HEK293 (cell line): ENCODE results near the gene VAPA.
"Not testable (repeated sequence)": the region's sequence is repeated elsewhere in the genome, so short reads cannot be mapped to it uniquely, and the experiment has no call there.

Experiments used
- TRIM28 ChIP-seq: IDR thresholded peaks from 2 replicates; pipeline ENCODE4 v1.6.1; 2011; ENCODE audit warnings: low read length, control low read depth, borderline replicate concordance
- YY1 ChIP-seq: fragments of 450-650 bp; formaldehyde crosslinking; IDR thresholded peaks from 2 replicates; pipeline ENCODE4 v1.5.1; 2018; ENCODE audit warnings: missing biosample characterization, missing genetic modification characterization
- ZNF112 ChIP-seq: fragments of 450-650 bp; formaldehyde crosslinking; IDR thresholded peaks from 2 replicates; pipeline ENCODE4 v1.5.0; 2017; ENCODE audit warnings: missing biosample characterization, missing genetic modification characterization
- ZNF174 ChIP-seq: fragments of 450-650 bp; formaldehyde crosslinking; IDR thresholded peaks from 2 replicates; pipeline ENCODE4 v1.5.0; 2017; ENCODE audit warnings: missing biosample characterization, mild to moderate bottlenecking, missing genetic modification characterization
- ZNF184 ChIP-seq: fragments of 450-650 bp; IDR thresholded peaks from 2 replicates; pipeline ENCODE4 v1.5.1; 2018; ENCODE audit warnings: missing biosample characterization, mild to moderate bottlenecking, missing genetic modification characterization
- ZNF19 ChIP-seq: fragments of 450-650 bp; formaldehyde crosslinking; IDR thresholded peaks from 2 replicates; pipeline ENCODE4; 2016; ENCODE audit warnings: missing biosample characterization, missing genetic modification characterization, low read depth
- ZNF274 ChIP-seq, 2 experiments: fragments of 200-500 bp in 1 of 2; fragments of 450-650 bp in 1 of 2; sonication (Bioruptor generic) in 1 of 2; formaldehyde crosslinking in 1 of 2; IDR thresholded peaks; 2 replicates each; pipeline versions ENCODE4 v1.5.1 to v1.6.1; 2014 to 2016; ENCODE audit warnings: borderline replicate concordance in 1 of 2, inconsistent platforms in 1 of 2, low read length in 1 of 2, missing biosample characterization in 1 of 2, missing genetic modification characterization in 1 of 2
- ZNF302 ChIP-seq: fragments of 450-650 bp; formaldehyde crosslinking; IDR thresholded peaks from 2 replicates; pipeline ENCODE4 v1.5.1; 2016; ENCODE audit warnings: missing biosample characterization, missing genetic modification characterization, low read depth
- ZNF473 ChIP-seq: fragments of 450-650 bp; formaldehyde crosslinking; IDR thresholded peaks from 2 replicates; pipeline ENCODE4 v1.5.1; 2017; ENCODE audit warnings: missing biosample characterization, missing genetic modification characterization
- ZNF555 ChIP-seq: fragments of 450-650 bp; formaldehyde crosslinking; conservative IDR thresholded peaks from 2 replicates; pipeline ENCODE4 v1.5.1; 2017; ENCODE audit warnings: missing biosample characterization, mild to moderate bottlenecking, missing genetic modification characterization, inconsistent platforms
- ZNF623 ChIP-seq: fragments of 450-650 bp; formaldehyde crosslinking; IDR thresholded peaks from 2 replicates; pipeline ENCODE4 v1.5.1; 2016; ENCODE audit warnings: missing biosample characterization, missing genetic modification characterization
- ZNF645 ChIP-seq: fragments of 450-650 bp; formaldehyde crosslinking; IDR thresholded peaks from 2 replicates; pipeline ENCODE4; 2016; ENCODE audit warnings: missing biosample characterization, missing genetic modification characterization
- ZNF76 ChIP-seq: fragments of 450-650 bp; formaldehyde crosslinking; IDR thresholded peaks from 2 replicates; pipeline ENCODE4; 2016; ENCODE audit warnings: low read depth, missing biosample characterization, missing genetic modification characterization, borderline replicate concordance
- TF ChIP-seq, protein P1 (sequence below): fragments of 450-650 bp; formaldehyde crosslinking; IDR thresholded peaks from 2 replicates; pipeline ENCODE4 v1.5.1; 2016; ENCODE audit warnings: missing biosample characterization, missing genetic modification characterization

GRCh38 chr18:9891515-9891914 lies 22.3 kb upstream of the VAPA start:
- TF ChIP-seq, protein P1, sequence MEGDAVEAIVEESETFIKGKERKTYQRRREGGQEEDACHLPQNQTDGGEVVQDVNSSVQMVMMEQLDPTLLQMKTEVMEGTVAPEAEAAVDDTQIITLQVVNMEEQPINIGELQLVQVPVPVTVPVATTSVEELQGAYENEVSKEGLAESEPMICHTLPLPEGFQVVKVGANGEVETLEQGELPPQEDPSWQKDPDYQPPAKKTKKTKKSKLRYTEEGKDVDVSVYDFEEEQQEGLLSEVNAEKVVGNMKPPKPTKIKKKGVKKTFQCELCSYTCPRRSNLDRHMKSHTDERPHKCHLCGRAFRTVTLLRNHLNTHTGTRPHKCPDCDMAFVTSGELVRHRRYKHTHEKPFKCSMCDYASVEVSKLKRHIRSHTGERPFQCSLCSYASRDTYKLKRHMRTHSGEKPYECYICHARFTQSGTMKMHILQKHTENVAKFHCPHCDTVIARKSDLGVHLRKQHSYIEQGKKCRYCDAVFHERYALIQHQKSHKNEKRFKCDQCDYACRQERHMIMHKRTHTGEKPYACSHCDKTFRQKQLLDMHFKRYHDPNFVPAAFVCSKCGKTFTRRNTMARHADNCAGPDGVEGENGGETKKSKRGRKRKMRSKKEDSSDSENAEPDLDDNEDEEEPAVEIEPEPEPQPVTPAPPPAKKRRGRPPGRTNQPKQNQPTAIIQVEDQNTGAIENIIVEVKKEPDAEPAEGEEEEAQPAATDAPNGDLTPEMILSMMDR (tag by site-specific recombination), result not testable (repeated sequence)
- not testable (repeated sequence) for TF ChIP-seq TRIM28; ZNF645; ZNF174; ZNF623 (tag by site-specific recombination); YY1 (tag by site-specific recombination); ZNF76 (tag by site-specific recombination); ZNF112 (tag by site-specific recombination); ZNF184 (tag by site-specific recombination); ZNF555 (tag by site-specific recombination); ZNF473 (tag by site-specific recombination); ZNF274 (IDR thresholded peaks at IDR 0.05; ENCODE audit: low read length); ZNF274 (tag by site-specific recombination; IDR thresholded peaks at IDR 0.05; ENCODE audit: borderline replicate concordance); ZNF19; ZNF302
